Left lobe of liver (tissue), 2 donors: ENCODE results near the gene CNOT11. TPM values are rescaled to one million over a fixed set of nuclear protein-coding genes. Genes with fewer than 3 reads are reported as not detected.
A peak's percentile ranks its signal among the peaks of the same experiment; 100 is the strongest.
"Not testable (repeated sequence)": the region's sequence is repeated elsewhere in the genome, so short reads cannot be mapped to it uniquely, and the experiment has no call there.

Experiments used
- ATAC-seq: fragments of 200-7000 bp; cut with Tn5 transposase; one replicate; pipeline ENCODE4 v1.9.1; 2020; ENCODE audit warnings: mild to moderate bottlenecking, moderate library complexity
- DNase-seq: peaks from one replicate; pipeline ENCODE4 v3.0.0-alpha.2; 2020; ENCODE audit warnings: low spot score
- total RNA-seq: library from RNA; stranded (reverse); gene quantifications from one replicate; pipeline ENCODE4 v1.2.1, GENCODE V29; 2021
- donor health status: DM: no; HTN: no; CAD: no; lungs with moderate emphysema.
- donor health status: DM: no; HTN: yes; CAD: no.

CNOT11 gene
- total RNA-seq, 1 donor from 2014 or later, result 17.8 TPM

GRCh38 chr2:101244899-101245298, 7.8 kb upstream of the CNOT11 start:
- not testable (repeated sequence) for ATAC-seq, DNase-seq

- DNase-seq, ATAC-seq: not testable (repeated sequence)
These were observed 7.2 kb upstream of the CNOT11 start for GRCh38 chr2:101245468-101245867.

GRCh38 chr2:101248756-101249155, 3.9 kb upstream of the CNOT11 start:
- ATAC-seq, DNase-seq: not testable (repeated sequence)

GRCh38 chr2:101249826-101250225, 2.9 kb upstream of the CNOT11 start:
- ATAC-seq (no peak), DNase-seq (no peak)

- ATAC-seq, result not testable (repeated sequence)
- DNase-seq, result peak; percentile 41
These were observed 1.4 kb upstream of the CNOT11 start for GRCh38 chr2:101251246-101251781.

- ATAC-seq (peak; percentile 56), DNase-seq (peak; percentile 53)
These were observed 760 bp upstream of the CNOT11 start for GRCh38 chr2:101251844-101252407.

GRCh38 chr2:101253013-101253702, 472 bp downstream of the CNOT11 start:
- DNase-seq, result peak; percentile 69
- ATAC-seq, result peak; percentile 68

- ATAC-seq (no peak), DNase-seq (no peak)
These were observed 1.2 kb downstream of the CNOT11 start for GRCh38 chr2:101253703-101254450.

GRCh38 chr2:101255501-101255900, 2.8 kb downstream of the CNOT11 start:
- no peak for ATAC-seq
- DNase-seq, result no peak

GRCh38 chr2:101256316-101256715, 3.6 kb downstream of the CNOT11 start:
- DNase-seq, result no peak
- no peak for ATAC-seq

GRCh38 chr2:101258804-101259203, 6.1 kb downstream of the CNOT11 start:
- DNase-seq, result no peak
- no peak for ATAC-seq

GRCh38 chr2:101262142-101262541, 9.5 kb downstream of the CNOT11 start:
- no peak for DNase-seq

GRCh38 chr2:101263377-101263800, 10.7 kb downstream of the CNOT11 start:
- no peak for ATAC-seq

More at GRCh38 chr2:101262142-101262541, 9.5 kb downstream of the CNOT11 start:
- ATAC-seq, result no peak

GRCh38 chr2:101264360-101264939, 11.8 kb downstream of the CNOT11 start:
- ATAC-seq, result no peak
- no peak for DNase-seq

More at GRCh38 chr2:101263377-101263800, 10.7 kb downstream of the CNOT11 start:
- no peak for DNase-seq

GRCh38 chr2:101265893-101266499, 13.3 kb downstream of the CNOT11 start:
- DNase-seq (no peak), ATAC-seq (no peak)

- peak; percentile 67 for ATAC-seq
These were observed 15.3 kb downstream of the CNOT11 start for GRCh38 chr2:101267671-101268656.

GRCh38 chr2:101270700-101271259, 18.1 kb downstream of the CNOT11 start:
- ATAC-seq (no peak), DNase-seq (no peak)

More at GRCh38 chr2:101267671-101268656, 15.3 kb downstream of the CNOT11 start:
- no peak for DNase-seq

- ATAC-seq (peak; percentile 66), DNase-seq (no peak)
These were observed 19.5 kb downstream of the CNOT11 start for GRCh38 chr2:101272045-101272784.
